Endothelial cell of umbilical vein (primary cell): Measurements from ENCODE around the gene MCOLN3. TPM values are rescaled to one million over a fixed set of nuclear protein-coding genes. Genes with fewer than 3 reads are reported as not detected.

Source experiments
- BruUV-seq: library from RNA; stranded (reverse); fragments of 400-500 nt; replicated peaks from 2 replicates; lab custom pipeline; 2021; lab: Mats Ljungman, UMichigan
- CTCF ChIA-PET: fragments of 300-600, 350-600 bp; sonication (Branson Sonifier 250); formaldehyde crosslinking; loops from one replicate; lab custom pipeline; 2021; ENCODE audit warnings: antibody characterized with exemption, inconsistent platforms; lab: Charles Lee
- POLR2A ChIA-PET: fragments of 300-600, 350-600 bp; sonication (Branson Sonifier 250); formaldehyde crosslinking; loops from one replicate; lab custom pipeline; 2021; ENCODE audit warnings: antibody characterized with exemption, inconsistent platforms; lab: Charles Lee
- DNase-seq: peaks from one replicate; pipeline ENCODE4 v3.0.0-alpha.2; 2011; ENCODE audit warnings: low read depth, low spot score
- FAIRE-seq: peaks from 2 replicates; lab custom pipeline; 2011; peaks lifted over from hg19 to GRCh38; lab: Jason Lieb, UNC
- H2AFZ ChIP-seq: 2 replicates; pipeline ENCODE4 v1.6.0; 2012; ENCODE audit warnings: low read depth, low read length, control low read depth, inconsistent platforms
- H3K27ac ChIP-seq: 2 replicates; pipeline ENCODE4 v1.5.1; 2011; ENCODE audit warnings: low read depth, mild to moderate bottlenecking, control low read depth, low read length, moderate library complexity; ENCODE audit not compliant: insufficient read depth
- H3K27me3 ChIP-seq, 2 experiments: 2 replicates each; pipeline versions ENCODE4 v1.6.0 to v1.6.1; 2011; ENCODE audit warnings: low read length in 2 of 2, mixed read lengths in 1 of 2; ENCODE audit not compliant: control insufficient read depth in 2 of 2, insufficient read depth in 2 of 2
- H3K36me3 ChIP-seq, 2 experiments: 2 replicates in 1 of 2; 3 replicates in 1 of 2; pipeline ENCODE4 v1.5.1; 2011; ENCODE audit warnings: low read length in 2 of 2, mild to moderate bottlenecking in 1 of 2, moderate library complexity in 1 of 2; ENCODE audit not compliant: control insufficient read depth in 2 of 2, insufficient read depth in 2 of 2; ENCODE audit errors: extremely low read depth in 1 of 2
- H3K4me1 ChIP-seq: 3 replicates; pipeline ENCODE4 v1.5.1; 2011; ENCODE audit warnings: mild to moderate bottlenecking, low read length; ENCODE audit not compliant: control insufficient read depth, insufficient read depth; ENCODE audit errors: extremely low read depth
- H3K4me2 ChIP-seq: 2 replicates; pipeline ENCODE4 v1.6.1; 2011; ENCODE audit warnings: low read length, control low read depth, mixed read lengths; ENCODE audit not compliant: insufficient read depth
- H3K4me3 ChIP-seq, 3 experiments: fragments of 200-600 bp in 1 of 3; sonication (generic), shearing (Covaris generic) in 1 of 3; replicated peaks in 1 of 3; 2 replicates each; pipeline ENCODE4 v1.5.1; 2011 to 2016; ENCODE audit warnings: control low read depth in 3 of 3, low read length in 3 of 3, mild to moderate bottlenecking in 2 of 3, inconsistent platforms in 1 of 3, low read depth in 1 of 3, moderate library complexity in 1 of 3; ENCODE audit not compliant: insufficient read depth in 1 of 3
- H3K79me2 ChIP-seq: 2 replicates; pipeline ENCODE4 v1.6.0; 2012; ENCODE audit warnings: low read length, inconsistent platforms; ENCODE audit not compliant: control insufficient read depth, insufficient read depth
- H3K9ac ChIP-seq: replicated peaks from 2 replicates; pipeline ENCODE3; 2011; ENCODE audit warnings: low read length, control low read depth; ENCODE audit not compliant: insufficient read depth; ENCODE audit errors: extremely low read depth
- H3K9me1 ChIP-seq: replicated peaks from 3 replicates; pipeline ENCODE4 v1.6.0; 2011; ENCODE audit warnings: mild to moderate bottlenecking, low read length; ENCODE audit not compliant: control insufficient read depth, insufficient read depth; ENCODE audit errors: extremely low read depth
- H3K9me3 ChIP-seq: replicated peaks from 2 replicates; pipeline ENCODE4 v1.5.1; 2012; ENCODE audit warnings: low read length, inconsistent platforms; ENCODE audit not compliant: control insufficient read depth, insufficient read depth
- H4K20me1 ChIP-seq: replicated peaks from 2 replicates; pipeline ENCODE3; 2011; ENCODE audit warnings: mild to moderate bottlenecking, low read length; ENCODE audit not compliant: control insufficient read depth, insufficient read depth; ENCODE audit errors: extremely low read depth
- CTCF ChIP-seq, 2 donors: IDR thresholded peaks; 1 replicate in 1 of 2; 2 replicates in 1 of 2; pipeline ENCODE4 v1.5.1; 2011; ENCODE audit warnings: low read length in 2 of 2, mild to moderate bottlenecking in 2 of 2, moderate library complexity in 2 of 2, control low read depth in 1 of 2, inconsistent platforms in 1 of 2, low read depth in 1 of 2; ENCODE audit not compliant: insufficient read depth in 1 of 2; ENCODE audit errors: extremely low read depth in 1 of 2
- EZH2 ChIP-seq: IDR thresholded peaks from 2 replicates; pipeline ENCODE4 v1.6.1; 2012; ENCODE audit warnings: borderline replicate concordance, low read depth, mild to moderate bottlenecking, moderate library complexity, low read length, inconsistent platforms; ENCODE audit not compliant: severe bottlenecking
- FOS ChIP-seq: IDR thresholded peaks from 2 replicates; pipeline ENCODE4 v1.6.1; 2011; ENCODE audit warnings: mild to moderate bottlenecking, low read length, moderate library complexity, borderline replicate concordance; ENCODE audit not compliant: insufficient read depth
- GATA2 ChIP-seq: IDR thresholded peaks from 2 replicates; pipeline ENCODE4 v1.7.0; 2011; ENCODE audit warnings: low read depth, mild to moderate bottlenecking, moderate library complexity, mixed read lengths, low read length; ENCODE audit not compliant: insufficient read length, insufficient read depth
- JUN ChIP-seq: IDR thresholded peaks from 2 replicates; pipeline ENCODE4 v1.6.1; 2011; ENCODE audit warnings: borderline replicate concordance, low read depth; ENCODE audit not compliant: insufficient read length, insufficient read depth
- MAX ChIP-seq: IDR thresholded peaks from 2 replicates; pipeline ENCODE4 v1.6.1; 2011; ENCODE audit not compliant: insufficient read depth, insufficient read length
- MYC ChIP-seq: IDR thresholded peaks from one replicate; pipeline ENCODE4 v1.6.1; 2011; ENCODE audit warnings: mild to moderate bottlenecking, low read depth, low read length
- POLR2A ChIP-seq: IDR thresholded peaks from 2 replicates; pipeline ENCODE4 v1.6.1; 2012; ENCODE audit warnings: low read depth, mild to moderate bottlenecking, control low read depth, low read length
- POLR2AphosphoS5 ChIP-seq: IDR thresholded peaks from 2 replicates; pipeline ENCODE4 v1.6.1; 2012; ENCODE audit warnings: low read depth, mild to moderate bottlenecking, control low read depth, low read length, moderate library complexity; ENCODE audit not compliant: insufficient read depth
- dilution Hi-C: fragments of 300-500 bp; cut with MboI; formaldehyde crosslinking; loops from one replicate; pipeline ENCODE4 v1.15.0; 2019; ENCODE audit warnings: low sequenced_read_pairs; ENCODE audit not compliant: extremely low pct_ligation_motif_present
- intact Hi-C: fragments of 100-400 bp; cut with micrococcal nuclease; formaldehyde crosslinking; loops from one replicate; pipeline ENCODE4 v1.10.0; 2022
- polyA plus RNA-seq, 4 experiments: library from polyadenylated mRNA; depleted of rRNA in 3 of 4; stranded (reverse) in 3 of 4; unstranded in 1 of 4; fragments of >200 nt; gene quantifications; 2 replicates each; pipeline versions ENCODE4 v1.2.1 to v1.2.3, GENCODE V29; 2011 to 2012; ENCODE audit warnings: missing spikeins in 1 of 4
- total RNA-seq: library from RNA; stranded (reverse); gene quantifications from 2 replicates; pipeline ENCODE4 v1.2.3, GENCODE V29; 2021

MCOLN3 gene
- total and polyA plus RNA-seq, 2 donors (not counting 3 experiments of a cell fraction or from before 2014, with no cell fraction given): 0.06 TPM; not detected in 1

- Histone ChIP-seq H3K9ac (no peak overlapping the region), H3K4me2 (no peak overlapping the region), H3K4me3 (no peak overlapping the region), H3K9me1 (no peaks in the 10 kb centered on the region), H2AFZ (no peak overlapping the region), H4K20me1 (no peaks in the 10 kb centered on the region), H3K4me1 (no peaks in the 10 kb centered on the region), H3K27me3 (peaks cover 11 to 48% of the 10 kb centered on the region in 2 experiments), H3K79me2 (no peaks in the 10 kb centered on the region), H3K36me3 (no peaks in the 10 kb centered on the region), H3K27ac (no peak overlapping the region), H3K9me3 (no peaks in the 10 kb centered on the region)
- BruUV-seq: no TSS peak
- POLR2A ChIA-PET: no interaction called here
- intact Hi-C loops: no loop called here
- DNase-seq: no peak
- CTCF ChIA-PET: no interaction called here
- no peak for FAIRE-seq
- TF ChIP-seq EZH2 (no peak), JUN (no peak), FOS (no peak), CTCF (IDR thresholded peaks at IDR 0.05; ENCODE audit: extremely low read depth in 1 of 2, insufficient read depth in 1 of 2, low read depth in 1 of 2, low read length in 2 of 2) (no peak), POLR2AphosphoS5 (no peak), MAX (no peak), GATA2 (no peak), POLR2A (no peak), MYC (no peak)
- dilution Hi-C loops: no loop called here
Observed at GRCh38 chr1:85091671-85092280, 43.5 kb upstream of the MCOLN3 start.
